ENCODE data around the gene NTRK1.

The NTRK1 gene

GRCh38 chr1:156894001-156894400 is 33.3 kb downstream of the NTRK1 start:
- TF ChIP-seq, protein P1, sequence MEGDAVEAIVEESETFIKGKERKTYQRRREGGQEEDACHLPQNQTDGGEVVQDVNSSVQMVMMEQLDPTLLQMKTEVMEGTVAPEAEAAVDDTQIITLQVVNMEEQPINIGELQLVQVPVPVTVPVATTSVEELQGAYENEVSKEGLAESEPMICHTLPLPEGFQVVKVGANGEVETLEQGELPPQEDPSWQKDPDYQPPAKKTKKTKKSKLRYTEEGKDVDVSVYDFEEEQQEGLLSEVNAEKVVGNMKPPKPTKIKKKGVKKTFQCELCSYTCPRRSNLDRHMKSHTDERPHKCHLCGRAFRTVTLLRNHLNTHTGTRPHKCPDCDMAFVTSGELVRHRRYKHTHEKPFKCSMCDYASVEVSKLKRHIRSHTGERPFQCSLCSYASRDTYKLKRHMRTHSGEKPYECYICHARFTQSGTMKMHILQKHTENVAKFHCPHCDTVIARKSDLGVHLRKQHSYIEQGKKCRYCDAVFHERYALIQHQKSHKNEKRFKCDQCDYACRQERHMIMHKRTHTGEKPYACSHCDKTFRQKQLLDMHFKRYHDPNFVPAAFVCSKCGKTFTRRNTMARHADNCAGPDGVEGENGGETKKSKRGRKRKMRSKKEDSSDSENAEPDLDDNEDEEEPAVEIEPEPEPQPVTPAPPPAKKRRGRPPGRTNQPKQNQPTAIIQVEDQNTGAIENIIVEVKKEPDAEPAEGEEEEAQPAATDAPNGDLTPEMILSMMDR (IDR thresholded peaks at IDR 0.05; ENCODE audit: insufficient read depth, missing control alignments) = no peak
- DNase-seq (ENCODE audit: insufficient read length, low spot score) (no peak), FAIRE-seq (no peak)

DNA sequence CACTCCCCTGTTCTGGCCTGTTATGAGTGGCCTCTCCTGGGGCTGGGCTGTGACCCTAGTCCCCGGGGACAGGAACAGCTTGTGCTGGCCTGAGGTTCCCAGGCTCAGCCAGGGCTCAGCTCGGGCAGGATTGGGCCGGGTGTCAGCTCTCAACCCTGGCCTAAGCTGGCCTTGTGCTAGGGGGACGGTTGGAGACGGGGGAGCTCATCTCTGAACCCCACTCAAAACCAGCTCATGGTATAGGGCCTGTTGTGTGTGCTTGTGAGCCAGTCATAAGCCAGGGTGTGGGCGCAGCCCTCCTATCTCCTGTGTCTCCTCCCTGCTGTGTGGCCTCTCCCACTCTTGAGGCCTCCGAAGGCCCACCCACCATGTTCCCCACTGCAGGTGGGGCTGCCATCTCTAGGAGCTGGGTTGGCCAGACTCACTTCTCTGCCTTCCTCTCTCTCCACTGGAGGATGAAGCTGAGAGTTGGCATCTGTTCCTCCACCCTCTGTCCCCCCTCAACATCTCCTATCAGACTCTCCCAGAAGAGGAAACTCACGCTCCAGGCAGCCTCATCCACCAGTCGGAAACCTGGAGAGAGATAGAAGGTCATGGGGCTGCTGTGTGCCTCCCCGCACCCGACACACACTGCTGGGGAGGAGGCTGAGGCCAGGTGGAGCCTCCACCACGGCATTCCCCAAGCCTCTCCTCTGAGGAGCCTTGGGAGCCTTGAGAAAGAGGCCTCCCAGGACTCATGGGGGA is 34.2 kb downstream of the NTRK1 start:
- no peak for DNase-seq (ENCODE audit: insufficient read length, low spot score)
- TF ChIP-seq, protein P1 (IDR thresholded peaks at IDR 0.05; ENCODE audit: insufficient read depth, missing control alignments) = no peak
- no peak for FAIRE-seq

DNA sequence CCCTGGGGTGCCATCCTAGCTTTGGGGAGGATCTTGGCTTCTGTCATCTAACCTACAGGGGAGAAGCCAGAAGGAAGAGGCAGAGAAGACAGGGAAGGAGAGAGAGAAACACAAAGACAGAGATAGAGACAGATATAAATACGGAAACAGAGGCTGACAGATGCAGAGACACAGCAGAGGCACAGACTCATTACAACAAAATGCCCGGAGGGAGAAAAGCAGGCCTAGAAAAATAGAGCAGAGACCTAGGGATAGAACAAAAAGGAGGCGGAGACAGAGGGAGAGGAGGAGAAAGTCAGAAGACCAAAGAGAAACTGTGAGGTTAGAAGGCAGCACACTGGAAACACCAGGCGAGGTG is 34.8 kb downstream of the NTRK1 start:
- FAIRE-seq (no peak), DNase-seq (ENCODE audit: insufficient read length, low spot score) (no peak)
- TF ChIP-seq, protein P1 (IDR thresholded peaks at IDR 0.05; ENCODE audit: insufficient read depth, missing control alignments) = no peak

- no peak for DNase-seq (ENCODE audit: insufficient read length, low spot score)
- TF ChIP-seq, protein P1 (IDR thresholded peaks at IDR 0.05; ENCODE audit: insufficient read depth, missing control alignments) = no peak
- no peak for FAIRE-seq
These were observed 35.3 kb downstream of the NTRK1 start for GRCh38 chr1:156895927-156896326.

GRCh38 chr1:156896490-156897033 is 35.9 kb downstream of the NTRK1 start:
- FAIRE-seq (no peak), DNase-seq (ENCODE audit: insufficient read length, low spot score) (no peak)
- TF ChIP-seq, protein P1 (IDR thresholded peaks at IDR 0.05; ENCODE audit: insufficient read depth, missing control alignments) = no peak

DNA sequence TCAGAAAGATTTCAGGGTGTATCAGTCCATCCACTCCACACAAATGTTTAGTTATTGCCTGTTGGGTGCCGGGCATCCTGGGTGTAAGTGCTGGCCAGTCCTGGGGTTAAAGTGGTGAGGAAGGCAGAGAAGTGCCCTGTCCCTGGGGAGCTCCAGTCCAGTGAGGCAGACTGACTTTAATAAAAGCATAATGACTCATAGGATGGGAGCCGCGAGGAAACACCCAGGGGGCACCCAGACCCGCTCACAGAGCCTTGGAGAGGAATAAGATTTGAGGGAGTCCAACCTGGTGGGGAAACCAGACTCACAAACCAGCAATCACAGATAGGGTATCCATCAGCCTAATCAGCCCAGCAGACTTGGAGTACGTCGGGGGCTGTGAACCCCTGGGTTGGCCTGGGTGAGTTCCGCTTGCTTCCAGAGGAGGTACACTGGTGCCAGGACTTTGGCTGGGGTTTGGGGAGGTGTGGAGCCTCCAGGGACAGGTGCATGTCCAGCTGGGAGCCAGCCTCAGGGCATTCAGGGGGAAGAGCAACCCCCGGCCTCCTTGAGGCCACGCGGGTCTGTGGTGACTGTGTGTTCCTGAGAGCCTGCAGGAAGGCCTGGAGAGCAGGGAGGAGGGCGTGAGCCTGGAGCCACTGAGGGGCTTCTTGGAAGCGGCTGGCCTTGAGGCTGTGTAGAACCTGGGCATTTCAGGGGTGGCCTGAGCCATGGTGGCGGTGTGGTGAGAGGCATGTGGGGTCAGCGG is 36.6 kb downstream of the NTRK1 start:
- FAIRE-seq (no peak), DNase-seq (ENCODE audit: insufficient read length, low spot score) (no peak)
- TF ChIP-seq, protein P1 (IDR thresholded peaks at IDR 0.05; ENCODE audit: insufficient read depth, missing control alignments) = no peak

- no peak for FAIRE-seq
- no peak for DNase-seq (ENCODE audit: insufficient read length, low spot score)
- TF ChIP-seq, protein P1 (IDR thresholded peaks at IDR 0.05; ENCODE audit: insufficient read depth, missing control alignments) = no peak
These were observed 37.5 kb downstream of the NTRK1 start for GRCh38 chr1:156898161-156898566.
